Erythroblast (primary cell): ENCODE measurements around the gene OSM.
A peak's percentile ranks its signal among the peaks of the same experiment; 100 is the strongest.

Source experiments
- DNase-seq, 2 experiments: peaks; one replicate each; lab custom pipeline; 2025; lab: John Stamatoyannopoulos, UW
- GATA1 ChIP-seq: IDR thresholded peaks from 2 replicates; pipeline ENCODE4 v1.6.1; 2011; ENCODE audit warnings: low read depth, mild to moderate bottlenecking, control low read depth, low read length, moderate library complexity
- POLR2A ChIP-seq: IDR thresholded peaks from 2 replicates; pipeline ENCODE4 v1.6.1; 2011; ENCODE audit warnings: mild to moderate bottlenecking, low read length

Gene OSM

DNA sequence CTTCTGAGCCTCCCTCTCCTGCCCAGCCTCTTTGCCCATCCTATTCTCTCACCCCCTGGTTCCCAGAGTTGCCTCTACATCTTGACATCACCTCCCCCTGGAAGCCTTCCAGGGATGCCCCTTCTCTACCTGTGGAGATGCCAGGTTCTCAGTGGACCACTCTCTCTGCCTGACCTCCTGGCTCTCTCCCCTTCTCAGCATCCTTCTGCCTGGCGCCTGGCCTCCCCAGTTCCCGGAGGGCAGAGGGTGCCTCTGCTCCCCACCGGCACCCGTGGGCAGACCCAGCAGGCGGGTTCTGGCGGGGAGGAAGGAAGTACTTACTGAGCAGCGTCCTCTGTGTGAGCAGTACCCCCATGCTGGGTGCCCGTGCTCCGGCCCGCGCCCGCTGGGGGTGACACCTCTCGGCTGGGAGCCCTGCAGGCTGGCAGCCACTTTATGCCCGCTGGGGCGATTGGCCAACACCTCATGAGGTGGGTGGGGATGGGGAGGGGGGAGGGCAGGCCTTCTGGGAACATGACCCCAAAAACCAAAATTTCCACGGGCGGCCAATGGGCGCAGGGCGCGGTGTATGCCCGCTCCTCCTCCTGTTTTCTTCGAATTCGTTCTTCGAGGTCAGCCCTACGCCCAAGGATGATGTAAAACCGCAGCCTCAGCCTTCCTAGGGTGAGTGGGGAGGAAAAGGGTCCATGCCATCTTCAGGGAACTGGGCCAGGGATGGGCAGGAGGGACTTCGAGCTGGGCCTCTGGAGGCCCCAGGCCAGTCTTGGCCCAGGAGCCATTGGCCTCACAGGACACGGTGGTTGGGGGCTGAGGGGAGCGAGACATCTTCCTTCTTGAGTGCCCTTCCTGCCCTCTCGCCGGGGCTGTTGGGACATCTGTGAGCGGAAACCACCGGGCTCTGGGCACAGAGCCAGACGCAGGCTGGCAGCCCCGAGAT is at the start of gene OSM:
Gene OSM, minus strand, starts transcription at position 407 of the 937 bp plus-strand sequence. Its CDS starts 52 bp downstream, at position 355.
- peak; percentile 83 to 84 for DNase-seq
- TF ChIP-seq POLR2A (peak; percentile 76), GATA1 (no peak)

GRCh38 chr22:30315962-30316576 is 49.4 kb upstream of the OSM start:
- DNase-seq, result no peak
- TF ChIP-seq GATA1, result no peak
- TF ChIP-seq POLR2A, result no peak

- no peak for DNase-seq
- TF ChIP-seq POLR2A (no peak), GATA1 (no peak)
Measured at GRCh38 chr22:30314915-30315314, 48.3 kb upstream of the OSM start.

DNA sequence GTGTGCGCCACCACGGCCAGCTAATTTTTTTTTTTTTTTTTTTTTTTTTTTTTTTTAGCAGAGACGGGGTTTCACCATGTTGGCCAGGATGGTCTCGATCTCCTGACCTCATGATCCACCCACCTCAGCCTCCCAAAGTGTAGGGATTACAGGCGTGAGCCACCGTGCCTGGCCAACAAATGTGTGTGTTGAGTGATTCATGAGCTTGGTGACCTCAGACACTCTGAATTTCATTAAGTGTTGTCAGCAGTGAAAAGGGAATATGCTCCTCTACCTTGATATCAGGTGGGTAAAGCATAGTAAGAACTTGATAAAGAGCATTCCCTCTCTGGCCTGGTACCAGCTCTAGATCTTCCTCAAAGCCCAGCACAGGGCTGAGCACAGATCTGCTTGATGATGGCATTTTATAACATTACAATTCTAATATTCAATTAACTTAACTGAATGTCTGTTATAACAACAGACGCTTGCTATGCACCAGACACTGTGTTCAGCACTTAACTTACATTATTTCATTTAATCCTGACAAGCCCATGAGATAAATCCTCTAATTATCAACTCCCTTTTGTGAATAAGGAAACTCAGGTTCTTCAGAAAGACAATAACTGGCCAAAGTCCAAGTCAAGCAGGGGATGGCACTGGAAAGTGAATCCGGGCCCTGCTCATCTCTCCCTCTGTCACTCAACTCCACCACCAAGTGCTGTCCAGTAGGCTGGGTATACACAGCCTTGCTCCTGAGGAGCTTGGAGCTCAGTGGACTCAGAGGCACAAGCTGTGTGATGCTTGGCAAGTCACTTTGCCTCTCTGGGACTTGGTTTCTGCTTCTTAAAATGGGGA is 47.1 kb upstream of the OSM start:
- no peak for DNase-seq
- no peak for TF ChIP-seq GATA1
- TF ChIP-seq POLR2A, result no peak

GRCh38 chr22:30312053-30312452 is 45.4 kb upstream of the OSM start:
- no peak for TF ChIP-seq GATA1
- TF ChIP-seq POLR2A, result no peak
- peak in 1 of 2 experiments; percentile 46 for DNase-seq

DNA sequence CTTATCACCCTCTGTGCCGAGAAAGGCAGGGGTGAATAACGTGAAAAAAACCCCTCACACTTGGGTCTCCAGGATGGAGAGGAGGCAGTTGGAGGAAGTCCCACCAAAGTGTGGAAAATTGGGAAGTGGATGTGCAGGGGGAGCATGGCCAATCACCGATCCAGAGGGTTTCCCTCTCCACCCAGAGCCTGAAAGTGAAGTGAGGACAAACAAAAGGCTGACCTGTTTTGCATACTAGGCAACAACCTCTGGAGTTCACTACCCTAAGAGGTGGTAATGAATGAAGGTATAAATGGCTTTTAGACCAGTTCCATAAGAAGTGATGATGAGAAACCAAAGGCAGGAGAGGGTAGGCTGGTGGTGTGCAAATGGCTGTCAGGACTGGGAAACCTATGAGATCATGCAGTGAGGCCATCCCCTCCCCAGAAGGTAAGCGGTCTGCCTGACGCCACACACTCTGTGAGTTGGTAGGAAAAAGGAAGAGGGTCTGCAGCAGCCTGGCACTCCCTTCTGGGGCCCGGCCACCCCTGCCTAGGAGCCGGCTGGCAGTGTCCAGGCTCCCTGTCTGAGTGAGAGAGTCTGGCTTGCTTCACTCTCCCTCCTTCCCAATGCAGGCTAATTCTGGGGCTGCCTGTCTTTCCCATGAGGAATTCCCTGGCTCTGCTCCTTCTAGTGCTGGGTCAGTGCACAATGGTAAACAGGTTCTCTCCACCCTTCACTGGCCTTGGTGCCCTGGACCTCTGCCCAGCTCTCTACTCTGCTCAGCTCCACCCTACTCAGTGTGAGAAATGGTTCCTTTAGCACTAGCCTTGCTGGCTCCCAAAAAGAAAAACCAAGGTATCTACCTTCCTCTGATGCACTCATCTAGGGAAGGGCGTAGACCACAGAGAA is 44.5 kb upstream of the OSM start:
- TF ChIP-seq GATA1, result no peak
- no peak for TF ChIP-seq POLR2A
- DNase-seq, result no peak

DNA sequence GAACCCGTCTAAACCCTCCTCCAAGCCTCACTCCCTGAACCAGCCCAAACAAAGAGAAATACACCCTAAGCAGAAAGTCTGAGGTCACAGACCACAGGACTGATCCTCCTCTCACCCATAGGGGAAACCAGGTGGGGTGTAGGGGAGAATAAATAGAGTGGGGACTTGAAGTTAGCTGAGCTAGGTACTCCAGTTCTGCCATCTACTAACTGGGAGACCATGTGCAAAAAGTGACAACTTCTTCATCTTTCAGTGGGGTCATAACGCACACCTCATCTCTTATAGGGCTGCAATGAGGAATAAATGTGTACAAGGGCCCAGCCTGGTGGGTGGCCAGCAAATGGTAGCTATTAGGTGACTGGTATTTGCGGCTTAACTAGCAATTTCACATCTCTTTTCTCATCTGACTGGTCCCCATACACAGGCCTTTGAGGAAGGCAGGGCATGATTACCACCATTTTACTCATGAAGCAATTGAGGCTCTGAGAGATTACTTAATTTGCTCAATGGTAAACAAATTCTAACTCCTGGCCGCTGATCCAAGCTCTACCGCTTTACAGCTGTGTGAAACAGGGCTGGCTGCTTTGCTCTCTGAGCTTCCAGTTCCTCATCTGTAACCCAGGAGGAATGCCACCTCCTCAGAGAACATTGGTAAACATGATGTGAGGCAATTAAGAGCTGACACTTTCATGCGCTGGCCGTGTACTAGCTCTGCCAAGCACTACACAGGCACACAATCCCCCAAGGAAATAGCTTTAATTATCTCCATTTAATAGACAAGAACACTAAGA is 43.5 kb upstream of the OSM start:
- DNase-seq, result no peak

DNA sequence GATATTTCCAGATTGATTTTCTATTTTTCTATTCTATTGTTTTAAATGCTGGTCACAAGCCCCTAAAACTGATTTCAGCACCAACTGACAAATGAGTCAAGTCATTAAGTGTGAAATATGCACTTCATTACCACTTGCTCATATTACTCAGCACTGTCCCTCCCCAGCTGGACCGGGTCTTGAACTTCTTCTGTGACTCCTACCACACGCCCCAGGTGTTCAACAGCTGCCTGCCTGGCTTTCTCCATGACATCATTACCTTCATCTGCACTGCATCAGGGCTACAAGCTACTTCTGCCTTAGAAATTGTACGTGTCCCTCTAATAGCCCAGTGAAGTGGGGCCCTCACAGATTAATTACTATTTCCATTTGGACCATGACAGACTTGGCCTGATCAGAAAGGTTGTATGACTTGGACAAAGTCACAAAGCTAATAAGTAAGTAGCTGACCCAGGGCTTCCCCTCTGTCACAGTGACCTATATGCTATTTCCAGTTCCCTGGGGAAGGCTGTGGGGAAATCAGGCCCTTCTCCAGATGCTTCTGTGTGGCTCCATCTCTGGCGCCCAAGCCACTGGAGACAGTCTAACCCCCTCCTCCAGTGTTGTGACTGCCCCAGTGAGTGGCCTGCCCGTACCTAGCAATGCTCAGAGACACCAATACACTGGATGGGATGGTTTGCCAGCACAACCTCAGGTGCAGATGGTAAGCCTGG is 42.0 kb upstream of the OSM start:
- no peak for DNase-seq
- TF ChIP-seq POLR2A, result no peak
- no peak for TF ChIP-seq GATA1

More for the DNA sequence above, 43.5 kb upstream of the OSM start:
- no peak for TF ChIP-seq GATA1
- TF ChIP-seq POLR2A, result no peak

DNA sequence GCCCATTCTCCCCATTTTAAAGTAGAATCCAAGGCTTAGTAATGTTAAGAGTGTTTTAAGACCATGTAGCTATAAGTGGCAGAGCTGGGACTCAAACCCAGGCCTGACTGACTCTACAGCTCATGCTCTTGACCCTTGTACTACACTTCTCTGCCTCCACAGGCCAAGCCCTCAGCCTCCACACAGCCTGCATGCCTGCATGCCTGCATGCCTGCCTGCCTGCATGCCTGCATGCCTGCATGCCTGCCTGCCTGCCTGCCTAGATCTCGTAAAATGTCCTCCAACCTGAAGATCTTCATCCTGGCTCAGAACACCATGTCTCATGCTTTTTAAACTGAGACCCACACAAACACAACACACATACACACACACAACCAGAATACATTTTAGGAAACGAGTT is 41.4 kb upstream of the OSM start:
- no peak for DNase-seq
- TF ChIP-seq GATA1 (no peak), POLR2A (no peak)

- TF ChIP-seq POLR2A (no peak), GATA1 (no peak)
Measured at GRCh38 chr22:30307041-30307574, 40.5 kb upstream of the OSM start.

GRCh38 chr22:30306627-30307011 is 40.0 kb upstream of the OSM start:
- DNase-seq, result no peak
- TF ChIP-seq GATA1 (no peak), POLR2A (no peak)

More at GRCh38 chr22:30307041-30307574, 40.5 kb upstream of the OSM start:
- no peak for DNase-seq
